Neuronal stem cell (in vitro differentiated cells): ENCODE results near the gene KRT79.

Experiments
- DNase-seq: peaks from one replicate; pipeline ENCODE4 v3.0.0-alpha.2; 2013; ENCODE audit warnings: low spot score
- H2AFZ ChIP-seq: one replicate; pipeline ENCODE4 v1.6.1; 2013; ENCODE audit warnings: mild to moderate bottlenecking, low read length, inconsistent platforms
- H2AK5ac ChIP-seq: 2 replicates; pipeline ENCODE4 v1.6.1; 2013; ENCODE audit warnings: low read depth, mild to moderate bottlenecking, inconsistent platforms, low read length, moderate library complexity, mixed read lengths
- H2BK120ac ChIP-seq: 2 replicates; pipeline ENCODE4 v1.6.1; 2013; ENCODE audit warnings: low read depth, mild to moderate bottlenecking, inconsistent platforms, low read length, moderate library complexity, mixed read lengths
- H2BK12ac ChIP-seq: one replicate; pipeline ENCODE4 v1.6.1; 2013; ENCODE audit warnings: low read length, inconsistent platforms
- H2BK15ac ChIP-seq: 2 replicates; pipeline ENCODE4 v1.6.1; 2013; ENCODE audit warnings: mild to moderate bottlenecking, low read length, inconsistent platforms, mixed read lengths
- H2BK5ac ChIP-seq: one replicate; pipeline ENCODE4 v1.6.1; 2013; ENCODE audit warnings: inconsistent platforms, mild to moderate bottlenecking, low read length, moderate library complexity
- H3K14ac ChIP-seq: one replicate; pipeline ENCODE4 v1.6.1; 2013; ENCODE audit warnings: low read length, inconsistent platforms
- H3K18ac ChIP-seq: 2 replicates; pipeline ENCODE4 v1.6.1; 2013; ENCODE audit warnings: low read length, inconsistent platforms
- H3K23ac ChIP-seq: 2 replicates; pipeline ENCODE4 v1.6.1; 2013; ENCODE audit warnings: low read depth, mild to moderate bottlenecking, mixed read lengths, low read length, inconsistent platforms; ENCODE audit not compliant: poor library complexity
- H3K27ac ChIP-seq: replicated peaks from 3 replicates; pipeline ENCODE4 v1.5.1; 2013; ENCODE audit warnings: low read length, inconsistent platforms
- H3K27me3 ChIP-seq, 3 experiments: 2 replicates each; pipeline ENCODE4 v1.6.1; 2013; ENCODE audit warnings: low read length in 3 of 3, mild to moderate bottlenecking in 2 of 3, inconsistent platforms in 1 of 3, low read depth in 1 of 3, mixed read lengths in 1 of 3, moderate library complexity in 1 of 3; ENCODE audit not compliant: control insufficient read depth in 3 of 3, insufficient read depth in 3 of 3
- H3K36me3 ChIP-seq, 2 donors: replicated peaks in 1 of 2; 2 replicates each; pipeline ENCODE4 v1.6.1; 2013; ENCODE audit warnings: low read length in 2 of 2; ENCODE audit not compliant: control insufficient read depth in 2 of 2, insufficient read depth in 2 of 2
- H3K4ac ChIP-seq: 2 replicates; pipeline ENCODE4 v1.6.1; 2013; ENCODE audit warnings: inconsistent platforms, mild to moderate bottlenecking, low read length, moderate library complexity
- H3K4me1 ChIP-seq, 2 donors: 1 replicate in 1 of 2; 2 replicates in 1 of 2; pipeline ENCODE4 v1.6.1; 2013; ENCODE audit warnings: low read length in 2 of 2, low read depth in 1 of 2; ENCODE audit not compliant: control insufficient read depth in 2 of 2, insufficient read depth in 1 of 2
- H3K4me2 ChIP-seq: one replicate; pipeline ENCODE4 v1.6.1; 2013; ENCODE audit warnings: mild to moderate bottlenecking, low read length, inconsistent platforms; ENCODE audit not compliant: insufficient read depth, poor library complexity, severe bottlenecking
- H3K4me3 ChIP-seq, 2 donors: 2 replicates each; pipeline ENCODE4 v1.5.1; 2013; ENCODE audit warnings: low read length in 2 of 2, mild to moderate bottlenecking in 2 of 2, inconsistent platforms in 1 of 2, moderate library complexity in 1 of 2
- H3K79me1 ChIP-seq: one replicate; pipeline ENCODE4 v1.6.1; 2013; ENCODE audit warnings: low read depth, mild to moderate bottlenecking, inconsistent platforms, low read length, moderate library complexity
- H3K9ac ChIP-seq: one replicate; pipeline ENCODE4 v1.6.1; 2013; ENCODE audit warnings: mild to moderate bottlenecking, low read depth, low read length, inconsistent platforms; ENCODE audit not compliant: poor library complexity
- H3K9me3 ChIP-seq, 2 donors: replicated peaks in 1 of 2; 2 replicates each; pipeline versions ENCODE3 to v1.6.1; 2013; ENCODE audit warnings: low read length in 2 of 2, mild to moderate bottlenecking in 2 of 2, inconsistent platforms in 1 of 2, low read depth in 1 of 2, mixed read lengths in 1 of 2, moderate library complexity in 1 of 2; ENCODE audit not compliant: control insufficient read depth in 2 of 2, insufficient read depth in 1 of 2
- H4K8ac ChIP-seq: one replicate; pipeline ENCODE4 v1.6.1; 2013; ENCODE audit warnings: low read depth, mild to moderate bottlenecking, inconsistent platforms, low read length, moderate library complexity
- H4K91ac ChIP-seq: one replicate; pipeline ENCODE4 v1.6.1; 2013; ENCODE audit warnings: low read length, low read depth, mild to moderate bottlenecking, inconsistent platforms; ENCODE audit not compliant: poor library complexity
- WGBS, 2 donors: extraction: QIAGEN DNeasy Blood & Tissue Kit; methylation state at CpG; one replicate each; pipeline ENCODE4 v1.1.7; 2013; ENCODE audit warnings: missing lambda C conversion rate in 2 of 2, mixed read lengths in 1 of 2; ENCODE audit not compliant: insufficient read length in 2 of 2, insufficient replicate concordance in 1 of 2; ENCODE audit errors: extremely low coverage in 2 of 2; 5-methylcytosine and 5-hydroxymethylcytosine counted together

Gene KRT79

DNA sequence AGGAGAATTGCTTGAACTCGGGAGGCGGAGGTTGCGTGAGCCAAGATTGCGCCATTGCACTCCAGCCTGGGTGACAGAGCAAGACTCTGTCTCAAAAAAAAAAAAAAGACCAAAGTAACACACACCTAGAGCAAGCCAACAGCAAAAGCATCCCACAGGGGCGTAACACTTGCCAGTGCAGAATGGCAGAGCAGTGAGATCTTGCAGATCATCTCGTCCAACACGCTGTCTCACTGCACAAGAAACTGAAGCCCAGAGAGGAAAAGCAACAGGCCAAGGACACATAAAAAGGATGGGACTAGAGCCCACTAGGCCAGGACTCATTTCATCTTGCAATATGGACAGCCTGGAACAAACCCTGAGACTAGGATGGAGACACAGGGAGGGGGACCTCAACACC is 27.4 kb upstream of the KRT79 start:
- no peaks in the 10 kb centered on the region for H3K27me3 ChIP-seq
- no peak for DNase-seq
- no peak overlapping the region for H2BK12ac ChIP-seq
- H3K9ac ChIP-seq: no peak overlapping the region
- H2BK120ac ChIP-seq: no peak overlapping the region
- no peak overlapping the region for H2BK5ac ChIP-seq
- H3K18ac ChIP-seq: no peak overlapping the region
- H3K23ac ChIP-seq: no peak overlapping the region
- H3K4me3 ChIP-seq: no peak overlapping the region
- H4K91ac ChIP-seq: no peak overlapping the region
- H3K14ac ChIP-seq: no peak overlapping the region
- no peaks in the 10 kb centered on the region for H3K9me3 ChIP-seq
- H4K8ac ChIP-seq: no peak overlapping the region
- peaks cover 0 to 3% of the 10 kb centered on the region in 2 donors for H3K4me1 ChIP-seq
- no peak overlapping the region for H3K27ac ChIP-seq
- no CpG with 5 or more reads among the region's 7 CpGs for WGBS, 2 donors
- no peak overlapping the region for H2BK15ac ChIP-seq
- no peak overlapping the region for H2AFZ ChIP-seq
- H3K79me1 ChIP-seq: no peaks in the 10 kb centered on the region
- no peak overlapping the region for H3K4me2 ChIP-seq
- no peaks in the 10 kb centered on the region for H3K36me3 ChIP-seq
- H2AK5ac ChIP-seq: no peak overlapping the region
- no peak overlapping the region for H3K4ac ChIP-seq

DNA sequence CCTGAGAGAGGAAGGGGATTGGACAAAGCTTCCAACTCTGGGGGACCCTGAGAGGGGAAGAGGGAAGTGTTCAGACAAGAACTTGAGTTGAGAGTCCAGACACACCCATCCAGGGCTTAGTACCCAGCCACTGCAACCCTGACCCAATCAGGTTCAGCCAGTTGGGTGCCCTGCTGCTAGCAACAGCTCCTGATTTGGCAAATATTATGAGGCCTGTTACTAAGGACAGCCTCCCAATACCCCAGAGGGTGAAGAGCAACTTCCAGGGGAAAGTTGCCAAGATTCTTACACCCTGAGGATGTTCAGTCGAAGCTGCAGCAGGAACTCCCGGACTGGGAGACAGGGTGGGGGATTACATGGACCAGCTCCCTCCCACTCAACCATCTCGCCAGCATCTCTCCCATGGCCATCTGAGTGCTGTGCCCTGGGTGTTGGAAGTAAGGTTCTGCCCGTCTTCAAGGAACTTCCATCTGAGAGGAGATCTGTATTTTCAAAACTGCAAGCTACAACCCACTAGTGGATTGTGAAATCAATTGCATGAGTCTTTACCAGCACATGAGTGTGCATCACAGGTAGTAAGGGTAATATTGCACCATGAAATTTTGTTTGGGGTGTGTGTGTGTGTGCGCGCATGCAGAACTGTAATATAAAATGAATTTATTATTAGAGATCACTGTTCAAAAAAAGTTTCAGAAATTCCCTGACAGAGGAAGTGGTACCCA is 26.2 kb upstream of the KRT79 start:
- H3K9ac ChIP-seq: no peak overlapping the region
- no peak overlapping the region for H4K91ac ChIP-seq
- H3K79me1 ChIP-seq: no peaks in the 10 kb centered on the region
- no peak overlapping the region for H2BK15ac ChIP-seq
- H2BK12ac ChIP-seq: no peak overlapping the region
- no peak overlapping the region for H2BK120ac ChIP-seq
- no peak overlapping the region for H3K4me3 ChIP-seq
- no peak overlapping the region for H2BK5ac ChIP-seq
- no peak overlapping the region for H4K8ac ChIP-seq
- H2AK5ac ChIP-seq: no peak overlapping the region
- H3K36me3 ChIP-seq: no peaks in the 10 kb centered on the region
- no CpG with 5 or more reads among the region's 6 CpGs for WGBS, 2 donors
- H3K4ac ChIP-seq: no peak overlapping the region
- H3K27me3 ChIP-seq: no peaks in the 10 kb centered on the region
- no peak overlapping the region for H3K23ac ChIP-seq
- H3K18ac ChIP-seq: no peak overlapping the region
- H2AFZ ChIP-seq: no peak overlapping the region
- no peak overlapping the region for H3K14ac ChIP-seq
- no peak overlapping the region for H3K4me2 ChIP-seq
- no peak overlapping the region for H3K27ac ChIP-seq
- no peaks in the 10 kb centered on the region for H3K9me3 ChIP-seq
- H3K4me1 ChIP-seq: peaks cover 0 to 3% of the 10 kb centered on the region in 2 donors
- DNase-seq: no peak

DNA sequence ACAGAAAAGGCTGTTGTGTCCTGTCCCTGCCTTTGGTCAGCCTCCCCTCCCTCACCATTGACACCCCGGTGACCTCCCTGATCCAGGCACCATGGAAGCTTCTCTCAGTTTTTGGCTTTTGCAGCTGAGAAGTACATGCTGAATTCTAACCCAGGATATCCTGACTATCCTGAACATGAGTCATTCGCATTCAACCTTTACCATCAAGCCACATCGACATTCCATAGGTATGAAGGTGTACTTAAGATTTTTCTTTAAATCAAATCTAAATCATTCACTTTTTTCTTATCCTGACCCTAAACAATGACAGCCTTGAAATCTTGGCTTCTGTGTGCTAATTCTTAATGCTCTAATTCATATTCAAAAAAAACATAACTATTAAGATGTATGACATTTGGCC is 23.4 kb upstream of the KRT79 start:
- peak overlapping the region in 1 of 2 donors; percentile 16 for H3K4me3 ChIP-seq

DNA sequence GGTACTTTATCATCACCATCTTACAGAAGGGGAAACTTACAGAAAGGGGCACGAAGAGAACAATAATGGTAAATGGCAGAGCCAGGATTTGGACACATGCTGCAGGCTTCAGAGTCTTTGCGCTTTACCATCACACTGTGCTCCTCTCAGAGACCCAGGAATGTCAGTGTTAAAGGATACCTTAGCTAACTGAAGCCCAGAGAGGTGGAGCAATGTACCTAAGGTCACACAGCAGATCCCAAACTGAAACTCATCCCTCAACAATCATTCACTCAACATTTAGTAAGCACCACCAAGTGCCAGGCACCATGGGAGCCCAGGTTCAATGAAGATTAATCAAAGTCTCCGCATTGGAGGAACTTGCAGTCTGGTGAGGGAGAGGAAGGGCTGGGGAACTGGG is 22.7 kb upstream of the KRT79 start:
- Histone ChIP-seq H3K4ac (no peak overlapping the region), H3K9ac (no peak overlapping the region), H3K27me3 (no peaks in the 10 kb centered on the region), H3K4me2 (no peak overlapping the region), H2AK5ac (no peak overlapping the region), H4K91ac (no peak overlapping the region), H2BK5ac (no peak overlapping the region), H4K8ac (no peak overlapping the region), H2BK120ac (no peak overlapping the region), H3K14ac (no peak overlapping the region), H3K18ac (no peak overlapping the region), H3K79me1 (no peaks in the 10 kb centered on the region), H3K9me3 (no peaks in the 10 kb centered on the region), H2BK15ac (no peak overlapping the region), H3K4me1 (peaks cover 0 to 3% of the 10 kb centered on the region in 2 donors), H3K27ac (no peak overlapping the region), H2AFZ (no peak overlapping the region), H2BK12ac (no peak overlapping the region), H3K4me3 (no peak overlapping the region), H3K23ac (no peak overlapping the region), H3K36me3 (no peaks in the 10 kb centered on the region)
- WGBS, 2 donors: no CpG with 5 or more reads among the region's 3 CpGs
- DNase-seq: no peak

More for the DNA sequence above, 23.4 kb upstream of the KRT79 start:
- peak overlapping the region; percentile 75 for H3K23ac ChIP-seq
- peaks cover 0 to 3% of the 10 kb centered on the region in 2 donors for H3K4me1 ChIP-seq
- no peak overlapping the region for H4K91ac ChIP-seq
- no peaks in the 10 kb centered on the region for H3K79me1 ChIP-seq
- H2AK5ac ChIP-seq: peak overlapping the region; percentile 75
- no peak overlapping the region for H2BK15ac ChIP-seq
- no peak overlapping the region for H3K14ac ChIP-seq
- H4K8ac ChIP-seq: no peak overlapping the region
- WGBS, 2 donors: no CpG with 5 or more reads among the region's 3 CpGs
- no peak overlapping the region for H3K27ac ChIP-seq
- no peak overlapping the region for H2BK5ac ChIP-seq
- H2BK12ac ChIP-seq: no peak overlapping the region
- H3K9me3 ChIP-seq: no peaks in the 10 kb centered on the region
- H3K36me3 ChIP-seq: no peaks in the 10 kb centered on the region
- H3K4me2 ChIP-seq: no peak overlapping the region
- no peak for DNase-seq
- H3K18ac ChIP-seq: peak overlapping the region; percentile 65
- H3K4ac ChIP-seq: peak overlapping the region; percentile 53
- H2BK120ac ChIP-seq: no peak overlapping the region
- no peak overlapping the region for H2AFZ ChIP-seq
- peak overlapping the region; percentile 70 for H3K9ac ChIP-seq
- no peaks in the 10 kb centered on the region for H3K27me3 ChIP-seq
